B cell (primary cell): ENCODE results near the gene SH3RF1. TPM values are rescaled to one million over a fixed set of nuclear protein-coding genes. Genes with fewer than 3 reads are reported as not detected.
"Not testable (repeated sequence)": the region's sequence is repeated elsewhere in the genome, so short reads cannot be mapped to it uniquely, and the experiment has no call there.

Experiments
- ATAC-seq: fragments of 200-7000 bp; cut with Tn5 transposase; one replicate; pipeline ENCODE4 v1.10.0; 2021; ENCODE audit warnings: low read depth, mild to moderate bottlenecking, moderate number of reproducible peaks, moderate library complexity
- CTCF ChIA-PET: fragments of 350-600 bp; sonication (Branson Sonifier 250); formaldehyde crosslinking; loops from one replicate; lab custom pipeline; 2021; ENCODE audit warnings: antibody characterized with exemption, inconsistent platforms; lab: Charles Lee
- POLR2A ChIA-PET: fragments of 350-600 bp; sonication (Branson Sonifier 250); formaldehyde crosslinking; loops from one replicate; lab custom pipeline; 2021; ENCODE audit warnings: antibody characterized with exemption; lab: Charles Lee
- DNase-seq: peaks from one replicate; pipeline ENCODE4 v3.0.0; 2013
- H2AFZ ChIP-seq: 2 replicates; pipeline ENCODE4 v1.6.1; 2012; ENCODE audit warnings: mild to moderate bottlenecking, low read depth, low read length; ENCODE audit not compliant: insufficient read depth, poor library complexity, severe bottlenecking
- H3K27ac ChIP-seq, 2 donors: 1 replicate in 1 of 2; 2 replicates in 1 of 2; pipeline ENCODE4 v1.5.1; 2012 to 2013; ENCODE audit warnings: low read length in 2 of 2, mild to moderate bottlenecking in 2 of 2, moderate library complexity in 1 of 2
- H3K27me3 ChIP-seq, 4 experiments: fragments of 200-600 bp in 1 of 4; sonication (generic) in 1 of 4; replicated peaks in 1 of 4; 1 replicate in 2 of 4; 2 replicates in 2 of 4; pipeline versions ENCODE4 v1.6.1 to v1.7.0; 2013 to 2016; ENCODE audit warnings: low read length in 3 of 4, mild to moderate bottlenecking in 2 of 4, mixed read lengths in 1 of 4, moderate library complexity in 1 of 4; ENCODE audit not compliant: insufficient read depth in 4 of 4, control insufficient read depth in 3 of 4; ENCODE audit errors: control extremely low read depth in 1 of 4
- H3K36me3 ChIP-seq, 2 experiments: replicated peaks in 1 of 2; 1 replicate in 1 of 2; 2 replicates in 1 of 2; pipeline versions ENCODE4 v1.6.1 to v1.7.1; 2013; ENCODE audit warnings: low read length in 1 of 2; ENCODE audit not compliant: insufficient read depth in 2 of 2, control insufficient read depth in 1 of 2; ENCODE audit errors: control extremely low read depth in 1 of 2, extremely low read depth in 1 of 2
- H3K4me1 ChIP-seq, 2 donors: fragments of 200-600 bp in 1 of 2; sonication (generic) in 1 of 2; 1 replicate in 1 of 2; 2 replicates in 1 of 2; pipeline versions ENCODE4 v1.5.1 to v1.6.1; 2013 to 2017; ENCODE audit warnings: low read length in 2 of 2; ENCODE audit not compliant: control insufficient read depth in 2 of 2, insufficient read depth in 2 of 2
- H3K4me2 ChIP-seq: replicated peaks from 2 replicates; pipeline ENCODE3; 2012; ENCODE audit warnings: mild to moderate bottlenecking, low read depth, low read length; ENCODE audit not compliant: poor library complexity, severe bottlenecking
- H3K4me3 ChIP-seq, 5 experiments: fragments of 200-600 bp in 1 of 5; sonication (generic) in 1 of 5; 1 replicate in 3 of 5; 2 replicates in 2 of 5; pipeline versions ENCODE4 v1.5.1 to v1.7.0; 2011 to 2016; ENCODE audit warnings: low read length in 4 of 5, mild to moderate bottlenecking in 4 of 5, low read depth in 2 of 5, control low read depth in 1 of 5, moderate library complexity in 1 of 5; ENCODE audit not compliant: insufficient read depth in 1 of 5; ENCODE audit errors: control extremely low read depth in 1 of 5, extremely low read depth in 1 of 5
- H3K79me2 ChIP-seq: fragments of 200-600 bp; sonication (generic); one replicate; pipeline ENCODE4 v1.6.0; 2016; ENCODE audit warnings: low read length; ENCODE audit not compliant: control insufficient read depth, insufficient read depth
- H3K9ac ChIP-seq: fragments of 200-600 bp; sonication (generic); 2 replicates; pipeline ENCODE4 v1.6.1; 2017; ENCODE audit warnings: mild to moderate bottlenecking, low read length, moderate library complexity
- H3K9me3 ChIP-seq, 3 donors: one replicate each; pipeline versions ENCODE4 v1.6.1 to v1.7.1; 2013; ENCODE audit warnings: low read length in 2 of 3; ENCODE audit not compliant: control insufficient read depth in 2 of 3, insufficient read depth in 1 of 3; ENCODE audit errors: control extremely low read depth in 1 of 3
- H4K20me1 ChIP-seq: 2 replicates; pipeline ENCODE4 v1.6.0; 2012; ENCODE audit warnings: mild to moderate bottlenecking, low read length; ENCODE audit not compliant: insufficient read depth, control insufficient read depth, poor library complexity, severe bottlenecking
- H3K27ac Mint-ChIP-seq: one replicate; pipeline ENCODE4 v1.8.0; 2021; ENCODE audit warnings: mixed read lengths
- H3K27me3 Mint-ChIP-seq: one replicate; pipeline ENCODE4 v1.8.0; 2021; ENCODE audit warnings: mixed read lengths
- H3K4me1 Mint-ChIP-seq: one replicate; pipeline ENCODE4 v1.8.0; 2021; ENCODE audit warnings: mixed read lengths
- H3K4me3 Mint-ChIP-seq: one replicate; pipeline ENCODE4 v1.8.0; 2021; ENCODE audit warnings: mixed read lengths
- H3K9me3 Mint-ChIP-seq: one replicate; pipeline ENCODE4 v1.8.0; 2022; ENCODE audit warnings: mixed read lengths; ENCODE audit not compliant: insufficient read depth
- EZH2 ChIP-seq: IDR thresholded peaks from 2 replicates; pipeline ENCODE4 v1.6.1; 2012; ENCODE audit warnings: borderline replicate concordance, low read depth, mild to moderate bottlenecking, moderate library complexity, low read length; ENCODE audit not compliant: insufficient read depth, poor library complexity, severe bottlenecking
- WGBS: methylation state at CpG from one replicate; pipeline ENCODE4 v1.1.5; 2013; ENCODE audit warnings: missing lambda C conversion rate; ENCODE audit not compliant: insufficient coverage; 5-methylcytosine and 5-hydroxymethylcytosine counted together
- intact Hi-C: fragments of 100-400 bp; cut with micrococcal nuclease; formaldehyde crosslinking; loops from one replicate; pipeline ENCODE4 v1.10.0; 2022
- polyA plus RNA-seq: library from polyadenylated mRNA; depleted of rRNA; stranded (reverse); fragments of >200 nt; gene quantifications from 2 replicates; pipeline ENCODE4 v1.2.3, GENCODE V29; 2012
- total RNA-seq, 2 donors: library from RNA; stranded (reverse); fragments of 120-200 nt in 1 of 2; gene quantifications; 1 replicate in 1 of 2; 2 replicates in 1 of 2; pipeline versions ENCODE4 v1.2.3 to v1.2.4, GENCODE V29; 2013 to 2022
- TF ChIP-seq, protein P1 (sequence below): fragments of 200-600 bp; IDR thresholded peaks from one replicate; pipeline ENCODE4 v1.8.0; 2022; ENCODE audit warnings: antibody characterized with exemption, mild to moderate bottlenecking

Gene SH3RF1
- total and polyA plus RNA-seq, 2 donors (not counting 1 experiment from before 2014, with no cell fraction given): 2.0 to 5.4 TPM

DNA sequence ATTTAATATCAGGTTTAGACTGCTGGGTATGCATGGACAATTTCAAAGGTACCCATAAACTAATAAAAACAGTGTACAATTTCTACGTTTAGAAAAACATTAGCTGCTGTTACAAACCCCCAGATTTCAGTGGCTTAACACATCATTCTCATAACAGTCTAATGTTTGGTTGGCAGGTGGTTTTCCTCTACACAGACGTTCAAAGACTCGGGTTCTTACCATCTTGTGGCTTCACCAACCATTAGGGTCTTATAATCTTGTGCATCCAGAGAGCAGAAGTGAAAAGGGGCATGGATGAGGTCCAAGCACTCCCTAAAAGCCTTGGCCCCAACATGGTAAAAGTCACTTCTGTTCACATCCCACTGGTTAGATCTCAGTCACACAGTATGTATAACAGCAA is 71.6 kb downstream of the SH3RF1 start:
- no peak overlapping the region for H3K27ac ChIP-seq
- no peak for TF ChIP-seq EZH2
- TF ChIP-seq, protein P1, sequence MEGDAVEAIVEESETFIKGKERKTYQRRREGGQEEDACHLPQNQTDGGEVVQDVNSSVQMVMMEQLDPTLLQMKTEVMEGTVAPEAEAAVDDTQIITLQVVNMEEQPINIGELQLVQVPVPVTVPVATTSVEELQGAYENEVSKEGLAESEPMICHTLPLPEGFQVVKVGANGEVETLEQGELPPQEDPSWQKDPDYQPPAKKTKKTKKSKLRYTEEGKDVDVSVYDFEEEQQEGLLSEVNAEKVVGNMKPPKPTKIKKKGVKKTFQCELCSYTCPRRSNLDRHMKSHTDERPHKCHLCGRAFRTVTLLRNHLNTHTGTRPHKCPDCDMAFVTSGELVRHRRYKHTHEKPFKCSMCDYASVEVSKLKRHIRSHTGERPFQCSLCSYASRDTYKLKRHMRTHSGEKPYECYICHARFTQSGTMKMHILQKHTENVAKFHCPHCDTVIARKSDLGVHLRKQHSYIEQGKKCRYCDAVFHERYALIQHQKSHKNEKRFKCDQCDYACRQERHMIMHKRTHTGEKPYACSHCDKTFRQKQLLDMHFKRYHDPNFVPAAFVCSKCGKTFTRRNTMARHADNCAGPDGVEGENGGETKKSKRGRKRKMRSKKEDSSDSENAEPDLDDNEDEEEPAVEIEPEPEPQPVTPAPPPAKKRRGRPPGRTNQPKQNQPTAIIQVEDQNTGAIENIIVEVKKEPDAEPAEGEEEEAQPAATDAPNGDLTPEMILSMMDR: no peak
- Mint-ChIP-seq H3K9me3 (peaks cover 8% of the 10 kb centered on the region), H3K4me3 (no peak overlapping the region), H3K27ac (no peak overlapping the region), H3K27me3 (no peaks in the 10 kb centered on the region), H3K4me1 (peaks cover 11% of the 10 kb centered on the region)
- no peaks in the 10 kb centered on the region for H3K79me2 ChIP-seq
- H3K27me3 ChIP-seq: no peaks in the 10 kb centered on the region
- H2AFZ ChIP-seq: no peak overlapping the region
- H3K9me3 ChIP-seq: peaks cover 2 to 12% (median 4%) of the 10 kb centered on the region in 3 donors
- ChIA-PET POLR2A (no interaction called here), CTCF (no interaction called here)
- no peaks in the 10 kb centered on the region for H4K20me1 ChIP-seq
- H3K9ac ChIP-seq: no peak overlapping the region
- no peak overlapping the region for H3K4me3 ChIP-seq
- no peak overlapping the region for H3K4me2 ChIP-seq
- no peak for DNase-seq
- intact Hi-C loops: no loop called here
- WGBS: no CpG with 5 or more reads among the region's 3 CpGs
- ATAC-seq: no peak
- no peaks in the 10 kb centered on the region for H3K36me3 ChIP-seq
- no peaks in the 10 kb centered on the region for H3K4me1 ChIP-seq

GRCh38 chr4:169198167-169198566 is 72.6 kb downstream of the SH3RF1 start:
- no peak overlapping the region for H3K27ac ChIP-seq
- TF ChIP-seq, protein P1: no peak
- H3K9ac ChIP-seq: no peak overlapping the region
- H3K27me3 Mint-ChIP-seq: no peaks in the 10 kb centered on the region
- intact Hi-C loops: no loop called here
- peaks cover 2 to 12% (median 4%) of the 10 kb centered on the region in 3 donors for H3K9me3 ChIP-seq
- H3K27me3 ChIP-seq: no peaks in the 10 kb centered on the region
- peaks cover 8% of the 10 kb centered on the region for H3K9me3 Mint-ChIP-seq
- no peaks in the 10 kb centered on the region for H3K4me1 ChIP-seq
- no peak overlapping the region for H3K27ac Mint-ChIP-seq
- no peaks in the 10 kb centered on the region for H4K20me1 ChIP-seq
- no peaks in the 10 kb centered on the region for H3K79me2 ChIP-seq
- H2AFZ ChIP-seq: no peak overlapping the region
- H3K4me3 Mint-ChIP-seq: no peak overlapping the region
- H3K4me2 ChIP-seq: no peak overlapping the region
- no peak for ATAC-seq
- no peak for DNase-seq
- H3K4me1 Mint-ChIP-seq: peaks cover 11% of the 10 kb centered on the region
- POLR2A ChIA-PET: no interaction called here
- H3K4me3 ChIP-seq: no peak overlapping the region
- CTCF ChIA-PET: no interaction called here
- H3K36me3 ChIP-seq: no peaks in the 10 kb centered on the region

- ATAC-seq, H3K36me3 ChIP-seq, H3K9me3 Mint-ChIP-seq, H3K4me2 ChIP-seq, H3K9ac ChIP-seq, H3K27ac ChIP-seq, H3K4me1 ChIP-seq, H3K4me3 Mint-ChIP-seq, H3K4me3 ChIP-seq, H3K27me3 Mint-ChIP-seq, H3K27ac Mint-ChIP-seq, H3K27me3 ChIP-seq, H3K4me1 Mint-ChIP-seq, H3K79me2 ChIP-seq, H2AFZ ChIP-seq, H4K20me1 ChIP-seq, intact Hi-C loops, CTCF ChIA-PET, DNase-seq, POLR2A ChIA-PET: not testable (repeated sequence)
- peaks cover 2 to 12% (median 4%) of the 10 kb centered on the region in 3 donors for H3K9me3 ChIP-seq
- WGBS: 99% methylated on average over 8 of the region's 11 CpGs
Measured at GRCh38 chr4:169197206-169197605, 73.5 kb downstream of the SH3RF1 start.
